Measurements from ENCODE around the gene LYSMD1.
A peak's percentile ranks its signal among the peaks of the same experiment; 100 is the strongest.

The LYSMD1 gene

GRCh38 chr1:151184211-151184610 lies 18.5 kb upstream of the LYSMD1 start:
- no peaks in the 10 kb centered on the region for H3K27me3 ChIP-seq
- H3K4me3 ChIP-seq, result no peak overlapping the region
- H3K27ac ChIP-seq, result no peak overlapping the region
- H3K36me3 ChIP-seq, result peaks cover 62 to 68% (median 67%) of the 10 kb centered on the region in 3 donors
- H3K4me1 ChIP-seq, result peaks cover 0 to 26% (median 19%) of the 10 kb centered on the region in 4 donors
- no peak for TF ChIP-seq CTCF (IDR thresholded peaks at IDR 0.05)
- H3K9me3 ChIP-seq, result no peaks in the 10 kb centered on the region
- DNase-seq, result peak in 1 of 2 donors; percentile 11
- intact Hi-C loops (cut with DNase I; ENCODE audit: low total_unique reads), result no loop called here

- no peaks in the 10 kb centered on the region for H3K27me3 ChIP-seq
- no peak overlapping the region for H3K4me3 ChIP-seq
- H3K27ac ChIP-seq, result no peak overlapping the region
- intact Hi-C loops (cut with DNase I; ENCODE audit: low total_unique reads), result no loop called here
- no peaks in the 10 kb centered on the region for H3K4me1 ChIP-seq
- H3K9me3 ChIP-seq, result no peaks in the 10 kb centered on the region
- peaks cover 64 to 88% (median 73%) of the 10 kb centered on the region in 3 donors for H3K36me3 ChIP-seq
- no peak for DNase-seq
- TF ChIP-seq CTCF (IDR thresholded peaks at IDR 0.05), result no peak
Observed at GRCh38 chr1:151176514-151177045, 10.9 kb upstream of the LYSMD1 start.

- Histone ChIP-seq H3K4me3 (no peak within 1 kb of the TSS), H3K4me1 (no peaks in the 10 kb centered on the region), H3K36me3 (peaks cover 58 to 88% (median 70%) of the 10 kb centered on the region in 3 donors), H3K27me3 (no peaks in the 10 kb centered on the region), H3K9me3 (no peaks in the 10 kb centered on the region), H3K27ac (no peak within 1 kb of the TSS)
- intact Hi-C loops (cut with DNase I; ENCODE audit: low total_unique reads), result no loop called here
- no peak for DNase-seq
- peak in 1 of 2 experiments; percentile 21 for TF ChIP-seq CTCF (IDR thresholded peaks at IDR 0.05)
Observed at GRCh38 chr1:151175863-151176262, 10.2 kb upstream of the LYSMD1 start, which contains the start of gene TMOD4. TMOD4 (minus strand) TSS chr1:151175981; CDS start chr1:151174875, 1,106 bp downstream.

- Histone ChIP-seq H3K4me1 (no peaks in the 10 kb centered on the region), H3K4me3 (no peak overlapping the region), H3K27ac (no peak overlapping the region), H3K9me3 (no peaks in the 10 kb centered on the region), H3K36me3 (peaks cover 55 to 88% (median 70%) of the 10 kb centered on the region in 3 donors), H3K27me3 (no peaks in the 10 kb centered on the region)
- no peak for TF ChIP-seq CTCF (IDR thresholded peaks at IDR 0.05)
- intact Hi-C loops (cut with DNase I; ENCODE audit: low total_unique reads), result no loop called here
- no peak for DNase-seq
Observed at GRCh38 chr1:151175041-151175741, 9.5 kb upstream of the LYSMD1 start.

- no peak for TF ChIP-seq CTCF (IDR thresholded peaks at IDR 0.05)
- H3K36me3 ChIP-seq, result peaks cover 30 to 80% (median 51%) of the 10 kb centered on the region in 3 donors
- no peak overlapping the region for H3K27ac ChIP-seq
Observed at GRCh38 chr1:151171190-151171589, 5.5 kb upstream of the LYSMD1 start.

More at GRCh38 chr1:151171190-151171589, 5.5 kb upstream of the LYSMD1 start:
- intact Hi-C loops (cut with DNase I; ENCODE audit: low total_unique reads), result no loop called here
- Histone ChIP-seq H3K27me3 (no peaks in the 10 kb centered on the region), H3K4me1 (peaks cover 0 to 11% (median 9%) of the 10 kb centered on the region in 4 donors), H3K4me3 (no peak overlapping the region), H3K9me3 (no peaks in the 10 kb centered on the region)
- DNase-seq, result no peak

Data from tibial artery (tissue), 4 donors.